NCI-H460 (cell line): ENCODE results near the gene HOXD9. TPM values are rescaled to one million over a fixed set of nuclear protein-coding genes. Genes with fewer than 3 reads are reported as not detected.

Experiments
- DNase-seq: peaks from one replicate; pipeline ENCODE4 v3.0.0-alpha.2; 2016; ENCODE audit warnings: low read depth; ENCODE audit errors: extremely low read depth
- total RNA-seq: library from RNA; depleted of rRNA; stranded (reverse); fragments of >200 nt; shearing (Covaris generic); gene quantifications from 2 replicates; pipeline ENCODE4 v1.2.3, GENCODE V29; 2014

HOXD9 gene
- total RNA-seq, 1 experiment from 2014 or later = not detected

DNA sequence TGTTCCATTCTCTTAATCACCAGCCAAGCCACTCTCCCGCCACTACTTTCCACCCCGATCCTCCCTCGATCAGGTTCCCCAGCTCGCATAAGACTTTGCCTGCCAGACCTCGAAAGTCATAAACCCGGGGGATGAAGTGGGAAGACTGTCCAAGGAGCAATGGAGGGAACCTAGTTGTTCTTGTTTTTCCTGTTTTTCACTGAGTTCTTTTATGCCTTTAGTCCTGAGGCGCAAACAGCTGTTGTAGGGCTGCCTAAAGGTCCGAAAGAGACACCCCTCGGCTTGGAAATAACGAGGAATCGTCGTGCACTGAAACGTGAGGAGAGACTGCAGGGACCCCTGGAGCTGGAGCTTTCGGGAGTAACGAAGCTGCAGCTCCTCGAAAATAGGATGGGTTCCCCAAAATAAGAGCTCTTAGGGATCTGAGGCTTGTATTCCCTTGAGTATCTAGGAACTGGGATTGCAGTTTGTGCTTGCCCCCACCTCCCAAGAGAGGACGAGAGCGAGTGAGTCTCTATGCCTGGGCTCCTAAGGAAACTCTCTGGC lies 24.6 kb upstream of the HOXD9 start:
- no peak for DNase-seq

DNA sequence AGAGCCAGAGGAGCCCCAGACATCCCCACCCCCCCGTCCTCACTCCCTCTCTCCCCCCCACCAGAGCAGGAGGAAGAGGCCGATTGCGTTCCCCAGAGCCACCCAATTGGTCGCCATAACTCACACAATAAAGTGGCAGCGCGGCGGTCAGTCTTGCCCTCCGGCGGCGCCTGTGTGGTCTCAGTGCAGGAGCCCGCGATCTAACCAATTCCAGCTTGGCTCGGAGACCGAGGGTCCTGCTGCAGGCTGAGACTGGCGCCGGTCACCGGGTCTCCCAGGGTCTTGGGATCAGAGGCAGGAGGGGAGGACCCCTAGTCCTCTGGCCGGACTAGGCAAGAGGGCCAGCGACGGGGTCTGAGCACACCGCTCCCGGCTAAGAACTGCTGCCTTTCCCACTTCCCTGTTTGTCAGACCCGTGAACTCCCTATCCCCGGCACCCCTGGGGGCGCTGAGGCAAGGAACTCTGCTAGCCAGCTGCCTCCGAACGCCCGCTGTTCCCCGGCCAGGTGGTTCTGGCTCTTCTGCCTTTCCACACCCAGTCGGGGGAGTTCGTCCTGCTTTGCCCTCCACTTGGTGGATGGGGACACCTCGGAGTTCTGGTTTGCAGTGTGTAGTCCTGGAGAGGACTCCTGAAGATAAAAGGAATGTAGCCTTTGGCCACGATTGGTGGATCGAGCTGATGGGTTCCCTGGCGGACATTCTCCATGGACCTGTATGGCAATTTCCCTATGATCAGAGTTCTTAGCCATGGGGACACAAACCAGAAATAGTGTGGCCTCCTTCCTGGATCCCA lies 24.0 kb upstream of the HOXD9 start:
- no peak for DNase-seq

DNA sequence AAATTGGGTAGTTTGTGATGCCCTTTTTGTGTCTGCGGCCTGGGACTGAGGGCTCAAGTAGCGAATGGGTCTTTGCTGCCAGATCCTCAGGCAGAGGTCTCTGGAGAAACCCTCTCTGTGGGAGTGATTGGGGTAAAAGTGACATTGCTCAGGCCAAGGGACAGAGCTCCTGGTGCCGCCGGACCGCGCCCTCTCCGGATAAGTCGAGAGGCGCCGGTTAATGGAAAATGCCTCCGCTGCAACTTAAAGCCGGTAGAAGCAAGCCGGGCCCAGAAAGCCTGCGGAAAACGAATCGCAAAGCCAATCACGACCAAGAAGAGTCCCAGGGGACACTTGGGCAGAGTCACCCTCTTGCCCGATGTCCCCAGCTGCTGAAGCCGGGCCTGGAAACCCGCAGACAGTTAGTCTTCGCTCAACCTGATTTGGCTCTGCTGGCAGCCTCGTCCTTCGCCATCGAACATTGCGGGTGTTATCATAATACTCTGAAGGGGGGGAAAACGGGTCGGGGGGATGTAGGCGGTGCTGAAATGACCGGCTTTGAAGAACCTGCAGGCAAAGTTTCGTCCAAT lies 23.3 kb upstream of the HOXD9 start:
- no peak for DNase-seq

DNA sequence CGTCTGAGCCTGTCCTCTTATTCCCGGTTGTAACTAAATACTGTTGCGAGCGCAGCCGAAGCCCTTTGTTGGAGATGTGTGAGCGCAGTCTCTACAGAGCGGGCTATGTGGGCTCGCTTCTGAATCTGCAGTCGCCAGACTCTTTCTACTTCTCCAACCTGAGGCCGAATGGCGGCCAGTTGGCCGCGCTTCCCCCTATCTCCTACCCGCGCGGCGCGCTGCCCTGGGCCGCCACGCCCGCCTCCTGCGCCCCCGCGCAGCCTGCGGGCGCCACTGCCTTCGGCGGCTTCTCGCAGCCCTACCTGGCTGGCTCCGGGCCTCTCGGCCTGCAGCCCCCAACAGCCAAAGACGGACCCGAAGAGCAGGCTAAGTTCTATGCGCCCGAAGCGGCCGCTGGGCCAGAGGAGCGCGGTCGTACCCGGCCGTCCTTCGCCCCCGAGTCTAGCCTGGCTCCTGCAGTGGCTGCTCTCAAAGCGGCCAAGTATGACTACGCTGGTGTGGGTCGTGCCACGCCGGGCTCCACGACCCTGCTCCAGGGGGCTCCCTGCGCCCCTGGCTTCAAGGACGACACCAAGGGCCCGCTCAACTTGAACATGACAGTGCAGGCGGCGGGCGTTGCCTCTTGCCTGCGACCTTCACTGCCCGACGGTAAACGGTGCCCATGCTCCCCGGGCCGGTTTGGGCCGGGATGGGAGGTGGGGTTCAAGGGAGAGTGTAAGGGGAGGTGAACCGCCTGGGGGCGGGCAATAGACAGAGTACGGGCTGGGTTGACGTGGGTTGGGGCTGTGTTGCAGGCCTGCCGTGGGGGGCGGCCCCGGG lies 22.6 kb upstream of the HOXD9 start, which contains the start of gene HOXD12:
Gene HOXD12, plus strand, starts transcription at position 68 of the 819 bp plus-strand sequence. Its CDS starts 7 bp downstream, at position 75.
- DNase-seq = no peak

DNA sequence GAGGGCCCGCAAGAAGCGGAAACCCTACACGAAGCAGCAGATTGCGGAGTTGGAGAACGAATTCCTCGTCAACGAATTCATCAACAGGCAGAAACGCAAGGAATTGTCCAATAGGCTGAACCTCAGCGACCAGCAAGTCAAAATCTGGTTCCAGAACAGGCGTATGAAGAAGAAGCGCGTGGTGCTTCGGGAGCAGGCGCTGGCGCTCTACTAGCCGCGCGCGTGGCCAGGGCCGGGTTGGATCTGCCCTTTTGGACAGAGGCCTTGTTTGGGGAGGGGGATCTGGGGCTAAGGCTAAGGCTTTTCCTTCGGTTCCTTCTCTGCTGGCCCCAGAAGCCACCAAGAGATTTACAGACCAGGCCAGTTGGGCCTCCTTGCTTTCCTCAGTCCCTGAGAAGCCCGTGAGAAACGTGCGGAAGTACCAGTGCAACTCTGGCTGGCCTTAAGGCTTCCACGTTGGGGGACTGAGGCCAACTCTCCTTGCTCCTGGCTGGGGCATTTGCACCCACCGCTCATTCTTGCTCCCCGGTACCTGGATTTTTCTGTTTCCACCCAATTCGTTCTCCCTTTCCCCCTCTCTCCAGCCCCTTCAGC lies 21.9 kb upstream of the HOXD9 start:
- DNase-seq = no peak

DNA sequence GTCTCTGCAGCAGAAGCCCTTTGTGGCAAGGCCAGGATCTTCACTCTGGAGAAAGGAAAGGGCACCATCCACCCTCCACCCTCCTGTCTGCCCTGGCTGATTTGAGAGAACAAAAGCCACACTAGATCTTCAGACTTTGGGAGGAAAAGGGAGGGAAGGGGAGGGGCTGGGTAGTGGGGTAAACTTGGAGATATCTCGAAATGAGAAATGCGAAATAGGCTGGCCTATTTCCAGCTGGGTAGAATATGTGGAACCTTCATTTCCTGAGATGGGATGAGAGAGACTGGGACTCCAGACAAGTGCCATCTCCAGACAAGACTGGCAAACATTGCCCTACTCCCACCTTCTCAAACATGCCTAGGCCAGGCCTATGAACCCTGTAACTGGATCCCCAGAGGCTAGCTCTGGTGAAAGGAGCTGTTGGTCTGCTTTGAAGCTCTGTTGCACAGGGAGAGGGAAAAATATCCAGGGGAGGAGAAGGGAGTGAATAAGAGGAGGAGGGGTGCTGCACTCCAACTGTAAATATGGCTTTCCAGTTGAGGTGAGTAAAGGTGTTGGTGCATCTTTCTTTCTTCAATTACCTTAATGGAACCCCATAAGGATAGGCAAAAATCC lies 21.2 kb upstream of the HOXD9 start:
- DNase-seq = no peak

DNA sequence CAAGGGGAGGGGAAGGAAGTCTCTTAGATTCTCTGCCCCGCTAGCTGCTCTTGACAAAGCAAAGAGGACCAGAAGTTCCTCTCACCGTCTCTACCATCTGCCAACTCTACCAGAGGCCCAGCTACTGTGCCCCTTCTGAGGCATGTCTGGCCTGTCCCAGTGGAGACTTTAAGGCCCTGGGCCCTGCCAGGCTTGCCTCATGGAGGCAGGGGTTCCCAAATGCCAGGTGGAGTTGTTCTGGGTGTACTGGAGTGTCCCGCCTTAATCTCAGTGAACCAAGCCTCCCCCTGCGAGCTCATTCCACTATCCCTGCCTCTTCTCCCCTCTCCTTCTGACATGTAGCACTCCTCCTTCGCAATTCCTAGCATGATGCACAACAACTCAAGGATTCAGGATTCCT lies 20.7 kb upstream of the HOXD9 start:
- no peak for DNase-seq

DNA sequence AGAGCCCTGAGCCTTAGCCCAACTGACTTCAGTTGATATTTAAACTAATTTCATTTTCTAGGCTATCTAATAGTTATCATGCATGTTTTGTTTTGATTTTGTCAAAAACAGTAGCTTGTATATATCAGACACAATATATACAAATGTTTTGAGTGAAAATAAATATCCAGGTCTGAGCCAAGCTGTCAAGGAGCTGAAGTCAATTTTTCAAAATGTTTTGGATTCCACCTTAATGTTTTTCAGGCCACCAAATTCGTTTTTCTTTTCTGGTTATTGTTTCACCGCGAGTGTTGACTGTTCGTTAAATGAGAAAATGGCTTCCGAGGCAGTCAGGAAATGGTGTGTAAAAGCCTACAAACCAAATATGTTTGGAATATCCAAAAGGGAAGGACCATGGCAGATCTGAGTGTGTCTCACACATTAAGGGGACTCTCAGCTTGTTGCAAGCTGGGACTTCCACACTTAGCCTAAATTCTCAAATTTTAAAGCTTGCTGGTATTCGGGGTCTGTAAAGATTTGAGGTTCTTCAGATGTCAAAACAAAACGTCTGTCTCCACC lies 20.1 kb upstream of the HOXD9 start:
- no peak for DNase-seq

DNA sequence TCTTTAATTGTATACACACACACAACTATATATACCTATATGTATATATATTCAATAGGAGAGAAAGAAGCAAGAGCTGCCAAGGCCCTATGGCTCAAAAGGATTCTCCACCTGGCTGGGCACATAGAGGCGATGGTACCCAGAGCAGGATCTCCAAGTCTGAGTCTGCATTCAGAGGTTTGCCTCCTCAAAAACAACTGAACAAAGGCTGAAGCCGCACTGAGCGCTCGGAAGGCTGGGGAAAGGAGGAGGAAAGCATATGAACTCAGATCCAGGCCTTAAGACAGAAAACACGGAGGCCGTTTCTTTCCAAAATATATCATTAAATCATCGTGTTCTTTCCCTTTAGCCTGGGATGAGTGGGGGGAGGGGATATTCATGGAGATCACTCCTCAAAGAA lies 19.3 kb upstream of the HOXD9 start:
- no peak for DNase-seq

DNA sequence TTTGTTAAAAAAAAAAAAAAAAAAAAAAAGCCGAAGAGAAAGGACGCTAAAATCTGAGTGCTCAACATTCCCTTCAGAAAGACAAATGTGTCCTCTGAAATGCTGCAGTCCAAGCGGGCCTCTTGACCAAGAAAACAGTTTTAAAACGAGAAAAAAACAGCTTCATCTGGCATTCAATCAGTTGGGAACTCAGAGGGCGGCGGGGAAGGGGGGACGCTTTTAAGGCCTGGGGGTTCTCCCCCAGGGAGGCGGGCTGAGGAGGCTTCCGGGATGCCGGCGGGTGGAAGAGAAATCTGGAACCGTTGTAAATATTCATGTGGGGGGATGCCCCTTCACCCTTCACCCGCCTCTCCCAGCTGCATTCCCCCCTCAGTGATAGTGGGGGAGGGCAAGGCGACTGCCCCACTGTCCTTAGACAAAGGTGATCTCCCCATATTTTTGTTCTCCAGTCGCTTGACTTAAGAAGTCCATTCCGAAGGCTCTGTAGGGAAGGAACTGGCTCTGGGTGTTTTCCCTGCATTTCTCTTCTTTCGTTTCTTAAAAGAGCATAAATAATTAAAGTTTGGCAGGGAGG lies 18.7 kb upstream of the HOXD9 start:
- DNase-seq = no peak

DNA sequence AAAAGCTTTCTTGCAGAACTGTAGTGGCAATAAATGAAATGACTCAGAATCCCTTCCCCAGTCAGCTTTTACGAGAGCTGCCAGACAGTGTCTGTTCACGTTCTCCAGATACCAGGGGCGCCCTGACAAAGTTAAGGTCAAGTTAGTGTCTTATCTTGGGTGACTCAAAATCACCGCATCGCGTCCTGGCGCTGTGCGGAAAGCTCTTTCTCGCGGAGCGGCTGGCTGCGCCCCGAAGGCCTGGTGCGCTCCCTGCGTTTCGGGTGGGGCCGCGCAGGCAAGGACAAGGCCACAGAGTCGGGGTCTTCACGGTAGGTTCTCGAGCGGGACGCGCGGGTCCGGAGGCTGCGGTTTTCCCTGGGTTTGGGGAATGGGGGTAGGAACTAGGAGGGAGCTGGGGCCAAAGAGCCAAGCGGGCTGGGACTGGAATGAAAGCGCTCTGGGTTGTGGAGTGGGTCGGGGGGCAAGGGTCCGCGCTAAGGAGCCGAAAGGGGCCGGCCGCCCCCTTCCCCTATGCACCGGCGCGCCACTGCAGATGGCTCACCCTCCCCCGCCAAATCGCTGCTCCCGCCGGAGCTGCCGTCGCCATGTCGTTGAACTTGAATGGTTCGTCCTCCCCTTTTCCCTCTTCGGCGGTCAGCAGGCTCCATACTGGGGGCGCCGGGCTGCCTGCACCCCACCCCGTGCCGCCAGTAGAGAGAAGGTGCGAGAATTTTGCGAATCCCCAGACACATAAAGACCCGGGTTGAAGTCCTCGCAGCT lies 18.0 kb upstream of the HOXD9 start:
- no peak for DNase-seq

DNA sequence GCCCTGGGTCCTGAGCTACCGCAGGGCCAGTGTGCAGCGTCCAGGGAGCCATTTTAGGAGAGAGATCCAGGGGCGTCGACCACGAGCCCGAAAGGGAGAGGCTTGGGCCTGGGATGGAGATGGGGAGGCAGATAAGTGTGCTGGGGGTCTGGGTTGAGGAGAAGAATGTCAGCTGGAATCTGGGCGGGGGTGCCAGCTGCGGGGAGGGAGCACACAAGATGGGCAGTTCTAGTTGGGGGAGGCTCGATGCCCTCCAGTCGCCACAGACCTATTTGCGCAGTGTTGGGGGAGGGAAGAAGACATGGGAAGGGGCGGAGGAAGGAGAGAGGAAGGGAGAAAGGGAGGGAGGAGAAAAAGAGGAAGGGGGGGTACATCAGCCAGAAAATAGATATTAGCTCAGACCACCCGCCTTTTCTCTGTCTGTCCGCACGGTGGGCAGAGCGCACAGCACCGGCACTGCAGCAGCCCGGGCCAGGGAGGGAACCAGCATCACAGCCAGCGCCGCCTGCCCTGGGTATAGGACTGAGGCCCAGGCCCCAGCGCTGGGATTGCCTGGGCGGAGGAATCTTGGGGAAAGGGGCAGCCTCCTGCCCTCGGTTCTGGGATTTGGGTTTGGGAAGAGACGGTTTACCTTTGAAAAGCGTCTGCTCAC lies 17.3 kb upstream of the HOXD9 start:
- no peak for DNase-seq

DNA sequence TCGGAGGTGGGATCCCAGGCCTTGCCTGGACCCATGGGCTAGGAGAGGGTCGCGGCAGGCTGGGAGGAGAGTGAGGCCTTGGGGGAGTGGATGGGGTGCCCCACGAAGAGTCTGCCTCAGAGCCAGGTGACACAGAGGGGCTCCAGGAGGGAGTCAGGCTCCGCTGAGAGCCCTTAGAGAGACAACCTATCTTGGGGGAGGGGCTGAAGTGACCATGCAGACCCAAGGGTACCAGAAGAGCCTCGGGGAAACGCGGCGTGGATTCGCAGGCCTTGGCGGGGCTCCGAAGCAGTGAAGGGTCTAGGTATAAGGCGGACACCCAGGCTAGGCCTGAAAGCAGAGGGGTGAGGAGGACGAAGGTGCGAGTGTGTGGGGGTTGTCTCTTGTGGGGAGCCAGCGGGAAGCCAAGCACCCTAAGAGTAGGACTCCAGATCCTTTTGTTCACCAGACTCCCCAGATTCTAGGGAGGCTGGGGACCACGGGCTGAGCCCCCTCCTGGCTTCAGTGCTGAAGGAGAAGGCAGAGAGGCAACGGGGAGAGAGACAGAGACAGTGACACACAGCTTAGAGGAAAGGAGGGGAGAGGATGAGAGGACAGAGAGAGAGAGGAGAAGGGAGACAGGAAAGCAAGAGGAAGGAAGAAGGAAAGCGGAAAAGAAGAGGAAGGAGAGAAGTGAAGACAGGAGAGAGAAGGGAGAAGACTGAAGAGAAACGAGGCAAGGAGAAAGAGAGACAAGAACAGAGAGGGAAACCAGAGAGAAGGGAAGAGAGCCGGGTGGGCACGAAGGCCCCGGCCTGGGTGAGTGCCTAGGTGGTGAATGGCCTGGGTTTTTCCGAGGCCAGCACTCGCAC lies 16.6 kb upstream of the HOXD9 start:
- DNase-seq = no peak

DNA sequence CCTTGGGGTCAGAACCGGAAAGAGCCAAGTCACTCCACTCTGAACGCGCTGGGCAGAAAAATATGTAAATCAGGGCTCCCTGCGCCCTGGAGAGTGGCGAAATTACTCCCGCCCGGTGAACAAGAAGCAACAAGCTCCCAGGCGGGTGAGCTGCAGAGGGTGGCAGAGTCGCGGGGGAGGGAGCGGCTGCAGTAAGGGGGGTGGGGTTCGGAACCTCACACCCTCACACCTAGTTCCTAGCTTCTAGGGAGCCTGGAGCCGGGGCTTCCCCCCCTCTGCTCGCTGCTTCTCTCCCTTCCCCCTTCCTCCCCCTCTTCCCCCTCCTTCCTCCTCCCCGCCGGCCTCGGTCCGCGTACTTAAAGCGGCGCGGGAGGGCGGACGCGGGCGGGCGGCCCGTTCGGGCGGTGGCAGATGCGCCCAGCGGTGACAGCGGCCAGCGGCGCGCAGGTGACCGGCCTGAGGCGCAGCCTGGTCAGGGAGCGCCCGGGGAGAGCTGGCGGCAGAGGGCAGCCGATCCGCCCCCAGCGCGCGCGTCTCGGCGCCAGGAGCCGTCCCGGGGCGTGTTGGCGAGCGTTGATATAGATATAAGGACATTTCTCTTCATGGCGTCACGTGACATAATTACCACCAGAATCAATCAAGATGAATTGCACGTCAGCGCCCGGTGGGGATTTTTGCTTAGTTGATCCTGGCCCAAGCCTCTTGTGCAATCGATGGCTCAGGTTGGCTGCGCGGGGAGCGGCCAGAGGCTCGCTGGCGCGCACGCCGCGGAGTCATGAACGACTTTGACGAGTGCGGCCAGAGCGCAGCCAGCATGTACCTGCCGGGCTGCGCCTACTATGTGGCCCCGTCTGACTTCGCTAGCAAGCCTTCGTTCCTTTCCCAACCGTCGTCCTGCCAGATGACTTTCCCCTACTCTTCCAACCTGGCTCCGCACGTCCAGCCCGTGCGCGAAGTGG lies 15.7 kb upstream of the HOXD9 start, which contains the start of gene HOXD11:
Gene HOXD11, plus strand, starts transcription at position 700 of the 959 bp plus-strand sequence. Its CDS starts 76 bp downstream, at position 776.
- no peak for DNase-seq

DNA sequence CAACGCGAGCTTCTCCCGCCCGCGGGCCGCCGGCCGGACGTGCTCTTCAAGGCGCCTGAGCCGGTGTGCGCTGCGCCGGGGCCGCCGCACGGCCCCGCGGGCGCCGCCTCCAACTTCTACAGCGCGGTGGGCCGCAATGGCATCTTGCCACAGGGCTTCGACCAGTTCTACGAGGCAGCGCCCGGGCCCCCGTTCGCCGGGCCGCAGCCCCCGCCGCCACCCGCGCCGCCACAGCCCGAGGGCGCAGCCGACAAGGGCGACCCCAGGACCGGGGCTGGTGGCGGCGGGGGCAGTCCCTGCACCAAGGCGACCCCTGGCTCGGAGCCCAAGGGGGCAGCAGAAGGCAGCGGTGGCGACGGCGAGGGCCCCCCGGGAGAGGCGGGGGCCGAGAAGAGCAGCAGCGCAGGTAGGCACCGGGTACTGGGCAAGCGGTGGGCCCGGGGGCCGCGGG lies 14.8 kb upstream of the HOXD9 start:
- no peak for DNase-seq
